BE2C (cell line): ENCODE results near the gene ADAMTS9.

ENCODE experiments used
- DNase-seq: peaks from one replicate; pipeline ENCODE4 v3.0.0-alpha.2; 2020
- H3K27me3 ChIP-seq: fragments of 250-450 bp; sonication (Bioruptor Pico); 2 replicates; pipeline ENCODE4 v1.5.1; 2020; ENCODE audit warnings: mild to moderate bottlenecking
- H3K36me3 ChIP-seq: fragments of 250-450 bp; sonication (Bioruptor Pico); 2 replicates; pipeline ENCODE4 v1.5.1; 2020; ENCODE audit warnings: mild to moderate bottlenecking
- H3K4me1 ChIP-seq: fragments of 250-450 bp; sonication (Bioruptor Pico); 2 replicates; pipeline ENCODE4 v1.5.1; 2020
- H3K4me3 ChIP-seq: 2 replicates; pipeline ENCODE4 v1.5.1; 2011; ENCODE audit warnings: low read depth, low read length
- H3K9me3 ChIP-seq: fragments of 250-450 bp; sonication (Bioruptor Pico); 2 replicates; pipeline ENCODE4 v1.5.1; 2020
- TF ChIP-seq, protein P1 (sequence below): IDR thresholded peaks from 2 replicates; pipeline ENCODE4 v1.5.1; 2012; ENCODE audit warnings: mild to moderate bottlenecking, low read depth, low read length

Gene ADAMTS9

DNA sequence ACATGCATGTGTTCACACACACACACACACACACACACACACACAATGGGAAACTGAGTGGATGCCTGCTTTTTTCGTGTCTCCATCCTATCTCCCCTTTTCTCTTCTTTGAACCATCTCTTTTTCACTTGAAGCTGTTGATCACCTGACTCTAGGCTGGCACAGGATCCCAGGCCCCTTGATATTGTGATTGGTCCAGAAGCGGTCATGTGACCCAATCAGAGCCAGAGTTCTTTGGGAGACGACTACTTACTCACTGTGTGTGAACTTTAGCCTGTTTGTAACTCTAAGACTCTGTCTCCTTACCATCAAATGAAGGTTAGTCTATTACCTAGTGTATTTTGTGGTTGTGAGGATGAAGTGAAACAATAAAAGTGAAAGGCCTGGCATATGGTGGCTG, 172.9 kb downstream of the ADAMTS9 start:
- Histone ChIP-seq H3K9me3 (no peaks in the 10 kb centered on the region), H3K27me3 (no peaks in the 10 kb centered on the region), H3K4me1 (no peaks in the 10 kb centered on the region), H3K36me3 (peaks cover 7% of the 10 kb centered on the region; the same call in 1 of the 2 replicates), H3K4me3 (no peak overlapping the region)
- TF ChIP-seq, protein P1, sequence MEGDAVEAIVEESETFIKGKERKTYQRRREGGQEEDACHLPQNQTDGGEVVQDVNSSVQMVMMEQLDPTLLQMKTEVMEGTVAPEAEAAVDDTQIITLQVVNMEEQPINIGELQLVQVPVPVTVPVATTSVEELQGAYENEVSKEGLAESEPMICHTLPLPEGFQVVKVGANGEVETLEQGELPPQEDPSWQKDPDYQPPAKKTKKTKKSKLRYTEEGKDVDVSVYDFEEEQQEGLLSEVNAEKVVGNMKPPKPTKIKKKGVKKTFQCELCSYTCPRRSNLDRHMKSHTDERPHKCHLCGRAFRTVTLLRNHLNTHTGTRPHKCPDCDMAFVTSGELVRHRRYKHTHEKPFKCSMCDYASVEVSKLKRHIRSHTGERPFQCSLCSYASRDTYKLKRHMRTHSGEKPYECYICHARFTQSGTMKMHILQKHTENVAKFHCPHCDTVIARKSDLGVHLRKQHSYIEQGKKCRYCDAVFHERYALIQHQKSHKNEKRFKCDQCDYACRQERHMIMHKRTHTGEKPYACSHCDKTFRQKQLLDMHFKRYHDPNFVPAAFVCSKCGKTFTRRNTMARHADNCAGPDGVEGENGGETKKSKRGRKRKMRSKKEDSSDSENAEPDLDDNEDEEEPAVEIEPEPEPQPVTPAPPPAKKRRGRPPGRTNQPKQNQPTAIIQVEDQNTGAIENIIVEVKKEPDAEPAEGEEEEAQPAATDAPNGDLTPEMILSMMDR, result no peak
- DNase-seq, result no peak

DNA sequence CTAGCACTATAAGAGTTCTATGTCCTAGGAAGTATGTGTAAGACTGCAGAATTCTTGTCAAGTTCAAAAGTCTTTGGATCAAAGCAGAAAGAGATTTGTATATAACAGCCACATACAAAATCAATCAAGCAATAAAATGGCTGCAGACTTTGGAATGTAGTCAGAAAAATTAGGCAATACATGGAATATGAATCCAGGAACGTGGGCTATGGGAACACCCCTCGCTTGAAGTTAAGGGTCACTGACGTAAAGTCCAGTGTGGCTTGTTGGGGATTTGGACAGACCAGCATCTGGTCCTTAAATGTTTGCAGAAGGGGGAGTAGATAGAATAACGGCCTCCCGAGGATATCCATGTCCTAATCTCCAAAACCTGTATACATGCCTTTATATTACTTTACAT, 178.6 kb downstream of the ADAMTS9 start:
- H3K9me3 ChIP-seq, result no peaks in the 10 kb centered on the region
- no peaks in the 10 kb centered on the region for H3K27me3 ChIP-seq
- DNase-seq, result no peak
- no peaks in the 10 kb centered on the region for H3K4me1 ChIP-seq
- no peak overlapping the region for H3K4me3 ChIP-seq
- TF ChIP-seq, protein P1, result no peak
- no peaks in the 10 kb centered on the region for H3K36me3 ChIP-seq

DNA sequence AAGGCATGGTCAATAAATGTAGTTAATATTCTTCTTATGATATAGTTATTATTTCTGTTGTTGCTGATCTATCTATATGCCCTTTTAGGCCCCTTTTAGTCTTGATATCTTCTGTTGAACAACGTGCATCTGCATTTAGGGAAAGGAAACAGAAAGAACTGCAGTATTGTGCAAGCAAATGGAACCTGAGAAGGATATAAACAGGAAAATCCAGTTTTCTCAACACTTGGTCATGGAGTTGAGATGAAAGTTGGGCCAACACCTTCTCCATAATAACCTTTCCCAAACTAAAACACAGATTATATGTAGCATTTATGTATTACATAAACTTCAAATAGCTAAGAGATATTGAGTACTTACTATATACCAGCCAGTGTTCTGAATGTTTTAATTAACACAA, 179.7 kb downstream of the ADAMTS9 start:
- TF ChIP-seq, protein P1, result no peak
- H3K9me3 ChIP-seq, result no peaks in the 10 kb centered on the region

DNA sequence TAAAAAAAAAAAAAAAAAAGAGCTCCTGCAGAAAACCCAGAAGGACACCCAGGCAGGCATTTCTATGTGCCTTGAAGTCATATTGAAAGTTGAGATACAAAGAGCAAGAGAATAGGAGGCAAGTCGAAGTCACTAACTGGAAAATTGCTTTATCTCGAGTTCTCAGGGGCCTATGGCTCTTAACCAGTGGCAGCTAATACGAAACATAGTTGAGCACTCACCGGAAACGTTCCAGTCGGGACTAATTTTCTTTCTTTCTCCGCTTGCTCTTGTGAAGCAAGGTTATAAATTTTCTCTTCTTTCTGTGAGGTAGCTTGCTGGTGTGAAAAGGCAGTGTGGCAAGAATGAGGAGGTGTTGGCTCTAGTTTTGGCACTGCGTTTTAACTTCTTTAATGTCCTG, 181.5 kb downstream of the ADAMTS9 start:
- no peak for DNase-seq
- no peaks in the 10 kb centered on the region for H3K9me3 ChIP-seq
- no peaks in the 10 kb centered on the region for H3K27me3 ChIP-seq
- no peaks in the 10 kb centered on the region for H3K36me3 ChIP-seq
- H3K4me1 ChIP-seq, result no peaks in the 10 kb centered on the region
- no peak overlapping the region for H3K4me3 ChIP-seq
- TF ChIP-seq, protein P1, result no peak

More for the DNA sequence above, 179.7 kb downstream of the ADAMTS9 start:
- no peaks in the 10 kb centered on the region for H3K27me3 ChIP-seq
- H3K4me3 ChIP-seq, result no peak overlapping the region
- no peak for DNase-seq
- H3K4me1 ChIP-seq, result no peaks in the 10 kb centered on the region
- H3K36me3 ChIP-seq, result no peaks in the 10 kb centered on the region

DNA sequence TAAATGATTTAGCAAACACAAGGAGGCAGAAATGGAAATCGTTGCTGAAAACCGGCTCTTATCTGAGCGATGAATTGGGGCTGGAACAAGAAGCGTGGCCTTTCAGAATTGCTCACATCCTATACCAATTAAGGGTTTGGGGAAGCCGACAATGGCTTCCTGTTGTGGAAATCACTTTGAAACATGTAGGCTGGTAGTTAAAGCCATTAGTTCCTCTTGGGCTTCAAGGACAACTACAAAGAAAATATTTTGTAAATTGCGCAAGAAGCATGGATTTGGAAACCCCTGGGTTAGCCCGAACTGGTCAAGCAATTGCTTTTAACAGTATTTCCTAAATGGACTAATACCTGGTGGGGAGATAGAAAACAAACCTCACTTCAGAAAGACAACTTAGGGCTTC, 182.4 kb downstream of the ADAMTS9 start:
- Histone ChIP-seq H3K9me3 (no peaks in the 10 kb centered on the region), H3K4me1 (no peaks in the 10 kb centered on the region), H3K36me3 (no peaks in the 10 kb centered on the region), H3K4me3 (no peak overlapping the region), H3K27me3 (no peaks in the 10 kb centered on the region)
- DNase-seq, result no peak
- TF ChIP-seq, protein P1, result no peak

DNA sequence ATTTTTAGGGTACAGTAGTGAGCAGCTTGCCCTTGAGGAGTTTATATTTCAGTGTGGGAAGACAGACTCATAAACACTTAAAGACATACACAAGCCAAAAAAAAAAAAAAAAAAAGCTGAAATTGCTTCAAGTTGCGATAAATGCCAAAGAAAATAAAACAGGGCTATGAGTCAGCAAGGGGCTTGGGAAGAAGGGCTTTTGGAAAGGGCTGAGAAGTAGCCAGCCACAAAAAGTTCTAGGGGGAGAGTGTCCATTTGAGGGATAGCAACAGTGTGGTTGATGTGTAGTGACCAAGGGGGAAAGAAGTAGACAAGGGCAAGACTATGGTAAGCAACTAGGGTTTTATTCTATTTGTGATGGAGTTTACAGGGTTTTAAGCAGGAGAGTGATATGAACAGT, 185.5 kb downstream of the ADAMTS9 start:
- no peaks in the 10 kb centered on the region for H3K9me3 ChIP-seq
- TF ChIP-seq, protein P1, result no peak
- H3K4me1 ChIP-seq, result no peaks in the 10 kb centered on the region
- H3K4me3 ChIP-seq, result no peak overlapping the region
- H3K27me3 ChIP-seq, result no peaks in the 10 kb centered on the region
- H3K36me3 ChIP-seq, result no peaks in the 10 kb centered on the region
- DNase-seq, result no peak
